Measurements from ENCODE around the gene CPA5. TPM values are rescaled to one million over a fixed set of nuclear protein-coding genes. Genes with fewer than 3 reads are reported as not detected.

Gene CPA5
- total and polyA plus RNA-seq, 2 donors (not counting 3 experiments of a cell fraction or from before 2014, with no cell fraction given): not detected

GRCh38 chr7:130329681-130330080, 14.9 kb upstream of the CPA5 start:
- H3K36me3 ChIP-seq (ENCODE audit: control insufficient read depth in 2 of 2, extremely low read depth in 1 of 2, insufficient read depth in 2 of 2, low read length in 2 of 2): no peaks in the 10 kb centered on the region
- H3K27ac ChIP-seq (ENCODE audit: insufficient read depth, low read depth, low read length): no peak overlapping the region
- BruUV-seq (replicated peaks): no TSS peak
- no peaks in the 10 kb centered on the region for H3K9me1 ChIP-seq (replicated peaks; ENCODE audit: control insufficient read depth, extremely low read depth, insufficient read depth, low read length)
- H3K4me3 ChIP-seq (replicated peaks in 1 of 3; ENCODE audit: insufficient read depth in 1 of 3, low read depth in 1 of 3, low read length in 3 of 3): no peak overlapping the region
- no peak overlapping the region for H3K9ac ChIP-seq (replicated peaks; ENCODE audit: extremely low read depth, insufficient read depth, low read length)
- no peaks in the 10 kb centered on the region for H3K9me3 ChIP-seq (replicated peaks; ENCODE audit: control insufficient read depth, insufficient read depth, low read length)
- FAIRE-seq (no peak), DNase-seq (ENCODE audit: low read depth, low spot score) (no peak)
- H3K4me1 ChIP-seq (ENCODE audit: control insufficient read depth, extremely low read depth, insufficient read depth, low read length): no peaks in the 10 kb centered on the region
- CTCF ChIA-PET: interaction anchor here (1.0 kb wide), 2 partner anchors 11 to 15 kb away, joined by 3 to 4 read pairs; partner anchors contain the start of gene CPA5
- dilution Hi-C loops (cut with MboI; ENCODE audit: extremely low pct_ligation_motif_present, low sequenced_read_pairs): no loop called here
- no peaks in the 10 kb centered on the region for H4K20me1 ChIP-seq (replicated peaks; ENCODE audit: control insufficient read depth, extremely low read depth, insufficient read depth, low read length)
- H3K4me2 ChIP-seq (ENCODE audit: insufficient read depth, low read length): no peak overlapping the region
- POLR2A ChIA-PET: no interaction called here
- peaks cover 1 to 2% of the 10 kb centered on the region in 2 experiments for H3K27me3 ChIP-seq (ENCODE audit: control insufficient read depth in 2 of 2, insufficient read depth in 2 of 2, low read length in 2 of 2)
- TF ChIP-seq JUN (IDR thresholded peaks at IDR 0.05; ENCODE audit: borderline replicate concordance, insufficient read depth, insufficient read length, low read depth) (no peak), POLR2A (IDR thresholded peaks at IDR 0.05; ENCODE audit: low read depth, low read length) (no peak), POLR2AphosphoS5 (IDR thresholded peaks at IDR 0.05; ENCODE audit: insufficient read depth, low read depth, low read length) (no peak), MYC (IDR thresholded peaks at IDR 0.05; ENCODE audit: low read depth, low read length) (no peak), MAX (IDR thresholded peaks at IDR 0.05; ENCODE audit: insufficient read depth, insufficient read length) (no peak), EZH2 (IDR thresholded peaks at IDR 0.05; ENCODE audit: borderline replicate concordance, low read depth, low read length, severe bottlenecking) (no peak), GATA2 (IDR thresholded peaks at IDR 0.05; ENCODE audit: insufficient read depth, insufficient read length, low read depth, low read length) (no peak)
- intact Hi-C loops (cut with micrococcal nuclease): no loop called here
- no peaks in the 10 kb centered on the region for H3K79me2 ChIP-seq (ENCODE audit: control insufficient read depth, insufficient read depth, low read length)
- H2AFZ ChIP-seq (ENCODE audit: low read depth, low read length): no peak overlapping the region
